ENCODE data around the gene COX5A.
"Not testable (repeated sequence)": the region's sequence is repeated elsewhere in the genome, so short reads cannot be mapped to it uniquely, and the experiment has no call there.

The COX5A gene

GRCh38 chr15:74896316-74896715, 41.6 kb downstream of the COX5A start:
- DNase-seq = no peak

GRCh38 chr15:74895830-74896229, 42.0 kb downstream of the COX5A start:
- DNase-seq = no peak

GRCh38 chr15:74894383-74894782, 43.5 kb downstream of the COX5A start:
- DNase-seq = not testable (repeated sequence)

GRCh38 chr15:74893627-74894026, 44.2 kb downstream of the COX5A start:
- no peak for DNase-seq

GRCh38 chr15:74892931-74893330, 44.9 kb downstream of the COX5A start:
- DNase-seq = no peak

GRCh38 chr15:74892313-74892712, 45.6 kb downstream of the COX5A start:
- DNase-seq = no peak

GRCh38 chr15:74891469-74891868, 46.4 kb downstream of the COX5A start:
- no peak for DNase-seq

- no peak for DNase-seq
Measured at GRCh38 chr15:74890665-74890960, 47.3 kb downstream of the COX5A start.

- DNase-seq = peak; percentile 83 to 87
Measured at GRCh38 chr15:74889883-74890664, 47.8 kb downstream of the COX5A start, which contains the start of gene MPI. Gene MPI, plus strand, starts transcription at chr15:74890042. Its CDS starts 32 bp downstream, at chr15:74890074.

- DNase-seq = peak; percentile 45 to 63
Measured at GRCh38 chr15:74889390-74889882, 48.4 kb downstream of the COX5A start.

GRCh38 chr15:74888716-74889115, 49.2 kb downstream of the COX5A start:
- peak in 1 of 2 donors; percentile 24 for DNase-seq

- not testable (repeated sequence) for DNase-seq
Measured at GRCh38 chr15:74887537-74888193, 50.2 kb downstream of the COX5A start.

- no peak for DNase-seq
Measured at GRCh38 chr15:74885461-74885860, 52.4 kb downstream of the COX5A start.

GRCh38 chr15:74884428-74885223, 53.2 kb downstream of the COX5A start:
- DNase-seq = no peak

- DNase-seq = no peak
Measured at GRCh38 chr15:74882528-74882927, 55.3 kb downstream of the COX5A start.

GRCh38 chr15:74878273-74878672, 59.6 kb downstream of the COX5A start:
- DNase-seq = no peak

GRCh38 chr15:74873756-74874424, 64.0 kb downstream of the COX5A start:
- peak; percentile 23 to 42 for DNase-seq

GRCh38 chr15:74873036-74873755, 64.7 kb downstream of the COX5A start, which contains the start of gene SCAMP2:
Gene SCAMP2, minus strand, starts transcription at chr15:74873365. Its CDS starts 110 bp downstream, at chr15:74873255.
- DNase-seq = peak; percentile 89 to 96

GRCh38 chr15:74872702-74873035, 65.2 kb downstream of the COX5A start:
- DNase-seq = no peak

- peak; percentile 48 to 56 for DNase-seq
Measured at GRCh38 chr15:74870436-74871215, 67.2 kb downstream of the COX5A start.

Measured in inflammatory macrophage (primary cell).